Endometrial microvascular endothelial cells (primary cell): ENCODE results near the gene OLIG1. TPM values are rescaled to one million over a fixed set of nuclear protein-coding genes. Genes with fewer than 3 reads are reported as not detected.

ENCODE experiments used
- in situ Hi-C: cut with HindIII; loops from 2 replicates; pipeline ENCODE4 v1.10.0; 2017; ENCODE audit warnings: low sequenced_read_pairs, low pct_unique_long_range_greater_than_20kb; ENCODE audit errors: inconsistent ontology term
- total RNA-seq: library from RNA; depleted of rRNA; stranded (reverse); fragments of >200 nt; gene quantifications from one replicate; pipeline ENCODE4 v1.2.3, GENCODE V29; 2015; ENCODE audit errors: inconsistent ontology term

Gene OLIG1
- total RNA-seq, 1 donor from 2014 or later, result not detected

- in situ Hi-C loops, result no loop called here
These were observed 39.9 kb upstream of the OLIG1 start for GRCh38 chr21:33029975-33030461.

DNA sequence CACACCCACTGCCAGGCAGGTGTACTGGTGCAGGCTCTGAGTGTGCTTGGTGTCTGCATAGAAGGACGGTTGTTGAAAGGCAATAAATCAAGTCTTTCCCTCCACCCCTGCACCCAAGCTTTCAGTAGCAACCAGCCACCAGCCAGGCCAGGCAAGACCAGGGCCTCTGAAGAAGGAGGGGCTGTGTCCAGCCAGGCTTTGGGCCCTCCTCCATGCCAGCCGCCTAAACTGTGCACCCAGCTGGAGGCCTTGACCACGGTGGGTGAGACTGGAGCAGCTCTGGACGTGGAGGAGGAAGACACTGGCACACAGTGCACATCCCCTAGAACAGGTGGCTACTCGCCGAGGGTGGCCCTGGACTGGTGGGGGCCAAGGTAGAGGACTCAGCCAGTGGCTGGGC, 39.3 kb upstream of the OLIG1 start:
- in situ Hi-C loops, result no loop called here

DNA sequence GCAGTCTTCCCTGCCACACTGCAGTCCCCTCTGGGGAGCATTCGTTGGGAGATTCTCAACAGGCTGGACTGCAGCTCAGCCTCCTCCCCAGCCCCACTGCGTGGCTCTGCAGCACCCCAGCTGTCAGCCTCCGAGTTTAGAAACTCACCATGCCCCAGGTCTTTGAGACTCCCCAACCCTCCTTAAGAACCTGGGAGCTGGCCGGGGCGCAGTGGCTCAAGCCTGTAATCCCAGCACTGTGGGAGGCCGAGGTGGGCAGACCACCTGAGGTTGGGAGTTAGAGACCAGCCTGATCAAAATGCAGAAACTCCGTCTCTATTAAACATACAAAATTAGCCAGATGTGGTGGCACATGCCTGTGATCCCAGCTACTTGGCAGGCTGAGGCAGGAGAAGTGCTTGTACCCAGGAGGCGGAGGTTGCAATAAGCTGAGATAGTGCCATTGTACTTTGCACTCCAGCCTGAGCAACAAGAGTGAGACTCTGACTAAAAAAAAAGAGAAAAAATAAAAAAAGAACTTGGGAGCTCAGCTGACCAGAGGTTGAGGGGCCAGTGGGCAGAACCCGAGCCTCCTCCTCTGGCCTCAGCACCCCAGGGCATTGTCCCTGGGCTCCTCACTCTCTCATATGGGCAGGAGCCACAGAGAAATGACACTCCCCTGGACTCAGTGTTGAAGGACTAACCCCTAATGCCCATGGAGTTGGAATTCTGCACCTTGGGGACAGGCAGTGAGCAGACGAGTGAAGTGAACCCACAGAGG, 38.6 kb upstream of the OLIG1 start:
- in situ Hi-C loops, result no loop called here

DNA sequence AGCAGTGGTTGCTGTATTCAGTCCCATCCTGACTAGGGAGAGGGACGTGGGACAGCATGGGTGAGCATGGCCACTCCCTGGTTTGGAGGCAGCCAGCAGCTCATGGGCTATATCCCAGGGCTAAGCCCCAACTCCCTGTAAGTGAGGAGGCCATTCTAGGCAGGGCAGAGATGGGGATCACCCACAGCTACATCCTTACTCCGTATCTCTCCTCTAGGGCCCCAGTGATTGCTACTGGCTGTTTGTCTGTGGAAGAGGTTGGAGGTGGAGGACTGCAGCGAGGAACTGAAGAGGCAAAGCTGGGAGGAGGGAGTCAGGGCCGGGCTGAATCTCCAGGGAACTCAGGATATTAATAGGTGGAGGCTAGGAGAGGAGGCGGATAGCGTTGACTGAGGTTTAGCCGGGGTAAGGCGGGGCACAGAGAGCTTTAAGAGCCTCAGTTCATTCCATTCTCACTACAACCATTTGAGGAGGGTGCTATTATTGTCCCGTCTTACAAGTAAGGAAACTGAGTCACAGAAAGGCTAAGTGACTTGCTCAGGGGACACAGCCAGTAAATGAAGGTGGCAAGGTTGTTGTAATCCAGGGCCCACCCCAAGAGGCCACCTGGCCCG, 37.4 kb upstream of the OLIG1 start:
- in situ Hi-C loops, result no loop called here

- in situ Hi-C loops, result no loop called here
These were observed 36.6 kb upstream of the OLIG1 start for GRCh38 chr21:33033094-33033951.

- in situ Hi-C loops, result no loop called here
These were observed 36.0 kb upstream of the OLIG1 start for GRCh38 chr21:33033961-33034413.

DNA sequence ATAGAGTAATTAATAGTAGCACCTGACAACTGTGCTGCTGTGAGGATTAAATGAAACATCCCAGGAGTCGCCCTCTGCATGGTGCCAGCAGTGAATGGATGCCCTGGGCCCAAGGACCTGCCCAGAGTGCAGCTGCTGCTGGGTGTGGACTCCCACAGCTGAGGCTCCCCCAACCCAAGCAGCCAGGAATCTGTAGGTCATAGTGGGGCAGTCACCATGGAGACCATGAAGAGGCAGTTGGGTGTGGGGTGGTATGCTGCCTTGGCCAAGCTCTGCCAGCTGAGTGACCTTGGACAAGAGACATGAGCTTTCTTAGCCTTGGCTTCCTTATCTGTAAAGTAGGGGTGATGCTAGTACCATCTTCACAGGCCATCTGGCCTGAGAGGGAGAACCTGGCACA, 34.8 kb upstream of the OLIG1 start:
- in situ Hi-C loops, result no loop called here

DNA sequence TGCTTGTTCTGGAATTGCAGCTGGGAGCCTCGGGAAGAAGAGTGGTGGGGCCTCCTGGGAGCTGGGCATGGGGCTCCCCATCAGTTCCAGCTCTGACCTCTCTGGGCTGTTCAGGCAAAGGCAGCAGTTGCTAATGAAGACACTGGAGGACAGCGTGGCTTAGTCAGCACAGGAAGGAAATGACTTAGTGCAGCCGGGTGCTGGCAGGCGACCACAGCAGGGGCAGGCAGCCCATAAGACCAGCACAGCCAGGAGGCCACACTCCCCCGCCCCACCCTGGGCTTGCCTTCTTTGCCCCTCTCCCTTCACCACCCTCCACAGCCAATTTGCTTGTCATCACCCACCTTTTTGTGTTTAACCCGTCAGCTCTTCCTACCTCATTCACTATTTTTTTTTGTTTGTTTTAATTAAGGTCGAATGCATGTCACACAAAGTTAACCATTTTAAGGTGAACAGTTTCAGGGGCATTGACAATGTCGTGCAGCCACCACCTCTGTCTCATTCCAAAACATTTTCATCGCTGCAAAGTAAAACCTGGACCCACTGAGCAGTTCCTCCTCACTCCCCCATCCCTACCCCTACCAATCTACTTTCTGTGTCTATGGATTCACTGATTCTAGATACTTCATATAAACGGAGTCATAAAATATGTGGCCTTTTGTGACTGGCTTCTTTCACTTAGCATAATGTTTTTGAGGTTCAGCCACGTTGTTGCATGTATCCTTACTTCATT, 33.3 kb upstream of the OLIG1 start:
- in situ Hi-C loops, result no loop called here

- in situ Hi-C loops, result no loop called here
These were observed 32.4 kb upstream of the OLIG1 start for GRCh38 chr21:33037501-33037900.

- in situ Hi-C loops, result no loop called here
These were observed 30.4 kb upstream of the OLIG1 start for GRCh38 chr21:33039536-33039935.

GRCh38 chr21:33040215-33040614, 29.7 kb upstream of the OLIG1 start:
- in situ Hi-C loops, result no loop called here

DNA sequence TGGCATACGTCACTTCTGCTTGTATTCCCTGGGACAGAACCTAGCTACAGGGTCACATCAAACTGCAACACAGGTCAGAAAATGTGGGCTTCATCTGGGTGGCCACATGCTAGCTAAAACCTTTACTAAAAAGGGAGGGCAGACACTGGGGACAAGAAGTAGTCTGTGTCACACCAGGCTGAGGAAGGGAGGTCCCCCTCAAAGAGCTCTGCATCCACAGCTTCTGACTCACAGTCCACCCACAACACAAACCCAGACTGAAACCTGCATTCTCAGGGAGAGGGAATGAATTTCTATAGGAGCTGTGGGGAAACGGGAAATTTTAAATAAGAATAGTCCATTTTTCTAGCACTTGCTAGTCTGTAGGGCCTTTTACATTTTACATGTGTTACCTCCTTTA, 28.0 kb upstream of the OLIG1 start:
- in situ Hi-C loops, result no loop called here

- in situ Hi-C loops, result no loop called here
These were observed 27.1 kb upstream of the OLIG1 start for GRCh38 chr21:33042812-33043211.

DNA sequence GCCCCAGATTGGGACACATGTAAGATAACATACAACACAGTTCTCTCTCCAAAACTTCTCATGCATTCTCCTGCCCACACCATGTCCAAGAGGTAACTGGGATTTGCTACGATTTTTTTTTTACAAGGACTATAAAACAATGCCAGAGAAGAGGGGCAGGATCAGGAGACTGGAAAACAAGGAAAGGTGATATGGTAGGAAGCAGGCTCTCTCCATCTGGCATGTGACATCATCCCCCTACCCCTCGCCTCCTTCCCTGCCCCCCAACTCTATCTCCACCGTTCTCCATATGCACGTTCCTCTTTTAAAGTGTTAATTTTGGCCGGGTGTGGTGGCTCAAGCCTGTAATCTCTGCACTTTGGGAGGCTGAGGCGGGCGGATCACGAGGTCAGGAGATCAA, 23.5 kb upstream of the OLIG1 start:
- in situ Hi-C loops, result no loop called here

DNA sequence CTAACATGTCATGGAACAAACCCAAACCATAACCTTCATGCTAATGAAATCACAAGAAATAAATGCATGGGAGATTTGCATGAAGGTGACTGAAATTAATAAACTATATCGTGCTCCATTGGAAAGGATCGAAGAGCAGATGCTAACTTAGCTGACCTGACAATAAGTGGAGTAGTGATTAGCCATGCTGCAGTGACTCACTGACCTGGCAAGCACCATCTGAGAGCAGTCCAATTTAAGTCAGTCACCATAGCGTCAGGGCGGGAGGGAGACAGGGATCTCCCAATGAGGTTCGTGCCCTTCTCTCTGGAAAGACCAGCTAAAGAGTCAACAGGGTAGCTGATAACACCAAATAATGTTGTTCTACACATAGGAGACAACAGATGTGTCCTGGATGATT, 22.7 kb upstream of the OLIG1 start:
- in situ Hi-C loops, result no loop called here

GRCh38 chr21:33051925-33052324, 18.0 kb upstream of the OLIG1 start:
- in situ Hi-C loops, result no loop called here

- in situ Hi-C loops, result no loop called here
These were observed 16.0 kb upstream of the OLIG1 start for GRCh38 chr21:33053951-33054350.

- in situ Hi-C loops, result no loop called here
These were observed 13.9 kb upstream of the OLIG1 start for GRCh38 chr21:33055991-33056390.

DNA sequence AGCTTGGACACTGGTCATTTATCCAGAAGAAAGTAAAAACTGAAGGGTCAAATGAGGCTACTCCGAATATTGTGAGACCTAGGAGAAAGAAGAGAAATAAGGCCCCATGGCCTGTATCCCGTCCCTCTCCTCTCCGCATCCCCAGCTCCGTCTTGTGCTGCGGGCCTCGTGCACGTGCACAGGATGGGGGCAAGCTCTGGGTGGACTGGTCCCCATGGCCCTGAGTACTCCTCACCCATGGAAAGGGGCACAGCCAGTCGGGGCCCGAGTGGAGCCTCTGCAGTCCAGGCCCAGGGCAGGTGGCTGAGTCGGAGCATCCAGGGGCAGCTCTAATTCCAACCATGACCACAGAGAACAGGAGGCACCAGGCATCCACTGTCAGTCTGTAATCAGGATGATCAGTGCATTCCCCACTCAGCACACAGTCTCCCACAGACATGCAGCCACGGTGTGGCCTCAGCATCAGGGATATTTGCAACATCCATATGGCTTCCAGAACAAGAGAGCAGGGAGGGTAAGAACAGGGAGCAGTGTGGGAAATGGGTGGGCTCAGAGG, 12.5 kb upstream of the OLIG1 start:
- in situ Hi-C loops, result no loop called here
